Measurements from ENCODE around the gene ELL. TPM values are rescaled to one million over a fixed set of nuclear protein-coding genes. Genes with fewer than 3 reads are reported as not detected.

Gene ELL
- total and polyA plus RNA-seq, 9 of the 15 experiments (the other 6 are each of a cell fraction or from before 2014, with no cell fraction given): 0.24 to 22.5 (median 4.1) TPM

DNA sequence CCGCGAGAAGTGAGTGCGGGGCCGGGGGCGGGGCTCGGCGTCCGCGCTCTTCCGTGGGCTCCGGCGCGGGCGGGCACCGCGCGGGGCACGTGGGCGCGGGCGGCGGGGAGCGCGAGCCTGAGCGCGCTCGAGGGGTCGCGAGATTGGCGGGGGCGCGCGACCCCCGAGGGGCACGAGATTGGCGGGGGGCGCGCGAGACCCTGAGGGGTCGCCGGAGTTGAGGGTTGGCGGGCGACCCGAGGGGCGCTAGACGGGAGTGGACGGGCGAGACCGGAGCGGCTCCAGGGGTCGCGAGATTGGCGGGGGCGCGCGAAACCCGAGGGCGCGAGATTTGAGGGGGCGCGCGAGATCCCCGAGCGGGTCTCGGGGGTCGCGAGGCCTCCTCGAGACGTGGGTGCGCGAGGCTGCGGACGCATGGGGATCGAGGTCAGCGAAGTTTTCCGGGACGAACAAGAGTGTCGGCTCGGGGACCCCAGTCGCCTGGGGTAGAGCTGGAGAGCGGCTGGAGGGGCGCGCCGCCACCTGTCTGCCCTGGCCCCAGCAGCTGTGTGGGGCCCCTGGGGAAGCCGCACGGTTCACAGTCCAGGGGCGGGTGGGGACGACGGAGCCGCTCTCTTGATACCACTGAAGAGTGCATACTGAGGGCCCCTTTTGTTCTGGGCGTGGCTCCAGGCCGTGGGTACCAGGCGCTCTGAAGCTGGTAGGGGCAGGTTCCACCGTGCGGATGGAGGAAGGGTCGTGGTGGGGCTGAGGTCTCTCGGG is 102.0 kb downstream of the ELL start:
- peak; percentile 34 to 59 (median 54) for DNase-seq (ENCODE audit: extremely low read depth in 1 of 4, low spot score in 3 of 4)
- H3K79me2 ChIP-seq (ENCODE audit: control insufficient read depth, insufficient read depth, low read length): peaks cover 71% of the 10 kb centered on the region
- TF ChIP-seq RCOR1 (IDR thresholded peaks at IDR 0.05; ENCODE audit: borderline replicate concordance in 1 of 2, low read depth in 2 of 2, low read length in 2 of 2) (no peak), TEAD1 (CRISPR knock-in tag; IDR thresholded peaks at IDR 0.05) (0 out of 4 replicates have a peak, but pooled peaks of 1 of the 2 experiments have one; percentile 8), SIN3A (IDR thresholded peaks at IDR 0.05; ENCODE audit: borderline replicate concordance in 2 of 2, control insufficient read depth in 1 of 2, low read depth in 2 of 2, low read length in 2 of 2) (peak; percentile 26 to 32; a peak in 2 of 4 replicates), POLR2G (IDR thresholded peaks at IDR 0.05; ENCODE audit: low read depth, low read length) (peak; percentile 49; the same call in 1 of the 2 replicates), HDAC1 (IDR thresholded peaks at IDR 0.05) (peak in 1 of 2 experiments; percentile 23; a peak in 1 of 4 replicates), CHD2 (IDR thresholded peaks at IDR 0.05; ENCODE audit: low read depth, low read length) (peak; percentile 90)
- TF ChIP-seq, protein P1, sequence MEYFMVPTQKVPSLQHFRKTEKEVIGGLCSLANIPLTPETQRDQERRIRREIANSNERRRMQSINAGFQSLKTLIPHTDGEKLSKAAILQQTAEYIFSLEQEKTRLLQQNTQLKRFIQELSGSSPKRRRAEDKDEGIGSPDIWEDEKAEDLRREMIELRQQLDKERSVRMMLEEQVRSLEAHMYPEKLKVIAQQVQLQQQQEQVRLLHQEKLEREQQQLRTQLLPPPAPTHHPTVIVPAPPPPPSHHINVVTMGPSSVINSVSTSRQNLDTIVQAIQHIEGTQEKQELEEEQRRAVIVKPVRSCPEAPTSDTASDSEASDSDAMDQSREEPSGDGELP (CRISPR knock-in tag; IDR thresholded peaks at IDR 0.05; ENCODE audit: borderline replicate concordance): peak; percentile 78; the same call in 1 of the 2 replicates
- TF ChIP-seq, protein P2, sequence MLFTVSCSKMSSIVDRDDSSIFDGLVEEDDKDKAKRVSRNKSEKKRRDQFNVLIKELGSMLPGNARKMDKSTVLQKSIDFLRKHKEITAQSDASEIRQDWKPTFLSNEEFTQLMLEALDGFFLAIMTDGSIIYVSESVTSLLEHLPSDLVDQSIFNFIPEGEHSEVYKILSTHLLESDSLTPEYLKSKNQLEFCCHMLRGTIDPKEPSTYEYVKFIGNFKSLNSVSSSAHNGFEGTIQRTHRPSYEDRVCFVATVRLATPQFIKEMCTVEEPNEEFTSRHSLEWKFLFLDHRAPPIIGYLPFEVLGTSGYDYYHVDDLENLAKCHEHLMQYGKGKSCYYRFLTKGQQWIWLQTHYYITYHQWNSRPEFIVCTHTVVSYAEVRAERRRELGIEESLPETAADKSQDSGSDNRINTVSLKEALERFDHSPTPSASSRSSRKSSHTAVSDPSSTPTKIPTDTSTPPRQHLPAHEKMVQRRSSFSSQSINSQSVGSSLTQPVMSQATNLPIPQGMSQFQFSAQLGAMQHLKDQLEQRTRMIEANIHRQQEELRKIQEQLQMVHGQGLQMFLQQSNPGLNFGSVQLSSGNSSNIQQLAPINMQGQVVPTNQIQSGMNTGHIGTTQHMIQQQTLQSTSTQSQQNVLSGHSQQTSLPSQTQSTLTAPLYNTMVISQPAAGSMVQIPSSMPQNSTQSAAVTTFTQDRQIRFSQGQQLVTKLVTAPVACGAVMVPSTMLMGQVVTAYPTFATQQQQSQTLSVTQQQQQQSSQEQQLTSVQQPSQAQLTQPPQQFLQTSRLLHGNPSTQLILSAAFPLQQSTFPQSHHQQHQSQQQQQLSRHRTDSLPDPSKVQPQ (CRISPR knock-in tag; IDR thresholded peaks at IDR 0.05; ENCODE audit: borderline replicate concordance): no peak
- TF ChIP-seq, protein P3, sequence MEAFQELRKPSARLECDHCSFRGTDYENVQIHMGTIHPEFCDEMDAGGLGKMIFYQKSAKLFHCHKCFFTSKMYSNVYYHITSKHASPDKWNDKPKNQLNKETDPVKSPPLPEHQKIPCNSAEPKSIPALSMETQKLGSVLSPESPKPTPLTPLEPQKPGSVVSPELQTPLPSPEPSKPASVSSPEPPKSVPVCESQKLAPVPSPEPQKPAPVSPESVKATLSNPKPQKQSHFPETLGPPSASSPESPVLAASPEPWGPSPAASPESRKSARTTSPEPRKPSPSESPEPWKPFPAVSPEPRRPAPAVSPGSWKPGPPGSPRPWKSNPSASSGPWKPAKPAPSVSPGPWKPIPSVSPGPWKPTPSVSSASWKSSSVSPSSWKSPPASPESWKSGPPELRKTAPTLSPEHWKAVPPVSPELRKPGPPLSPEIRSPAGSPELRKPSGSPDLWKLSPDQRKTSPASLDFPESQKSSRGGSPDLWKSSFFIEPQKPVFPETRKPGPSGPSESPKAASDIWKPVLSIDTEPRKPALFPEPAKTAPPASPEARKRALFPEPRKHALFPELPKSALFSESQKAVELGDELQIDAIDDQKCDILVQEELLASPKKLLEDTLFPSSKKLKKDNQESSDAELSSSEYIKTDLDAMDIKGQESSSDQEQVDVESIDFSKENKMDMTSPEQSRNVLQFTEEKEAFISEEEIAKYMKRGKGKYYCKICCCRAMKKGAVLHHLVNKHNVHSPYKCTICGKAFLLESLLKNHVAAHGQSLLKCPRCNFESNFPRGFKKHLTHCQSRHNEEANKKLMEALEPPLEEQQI (IDR thresholded peaks at IDR 0.05): no peak

More for the DNA sequence above, 102.0 kb downstream of the ELL start:
- H3K27ac ChIP-seq (ENCODE audit: extremely low read depth, low read depth, low read length): peak overlapping the region; percentile 80
- no TSS peak for BruUV-seq (replicated peaks)
- ATAC-seq: no peak
- ChIA-PET POLR2A (interaction anchor here (0.6 to 11.1 kb wide), 15 partner anchors 10 to 255 kb away, joined by 3 to 244 read pairs (median 4); partner anchors contain the start of genes GDF15 and JUND), CTCF (ENCODE audit: low intra/inter-chr PET ratio) (interaction anchor here (1.4 kb wide), 1 partner anchor 31 kb away, joined by 5 read pairs; no protein-coding TSS in a partner anchor)
- peaks cover 47 to 96% of the 10 kb centered on the region in 2 experiments for H3K4me1 ChIP-seq (replicated peaks in 1 of 2; ENCODE audit: control insufficient read depth in 2 of 2, insufficient read depth in 2 of 2, low read length in 2 of 2)
- no peak for FAIRE-seq
- H3K9me1 ChIP-seq (ENCODE audit: control insufficient read depth, insufficient read depth, low read length): no peaks in the 10 kb centered on the region
- no peaks in the 10 kb centered on the region for H3K27me3 ChIP-seq (ENCODE audit: control insufficient read depth in 2 of 2, insufficient read depth in 2 of 2, low read length in 2 of 2)
- peaks cover 14% of the 10 kb centered on the region for H4K20me1 ChIP-seq (replicated peaks; ENCODE audit: control insufficient read depth, insufficient read depth, low read length)
- H3K9ac ChIP-seq (ENCODE audit: insufficient read depth in 1 of 2, low read depth in 2 of 2, low read length in 2 of 2): peak overlapping the region; percentile 85 to 95
- 2% methylated on average over 50 of the region's 97 CpGs for WGBS (ENCODE audit: insufficient coverage, low coverage, missing lambda C conversion rate)
- no peaks in the 10 kb centered on the region for H3K9me3 ChIP-seq (replicated peaks; ENCODE audit: control insufficient read depth, insufficient read depth, low read depth, low read length)
- intact Hi-C loops (cut with micrococcal nuclease): loop anchor here (5.0 kb wide), 1 partner anchor 218 kb away; the partner anchor contains the start of gene RAB3A
- H2AFZ ChIP-seq (ENCODE audit: low read depth, low read length): no peak overlapping the region
- in situ Hi-C loops (cut with MboI): loop anchor here (10.0 kb wide), 1 partner anchor 325 kb away; the partner anchor contains the start of gene MAST3
- H3K36me3 ChIP-seq (ENCODE audit: control insufficient read depth, insufficient read depth, low read length): peaks cover 31% of the 10 kb centered on the region; the same call in 2 of the 3 replicates
- H3K4me3 ChIP-seq: peak overlapping the region; percentile 60
- peak overlapping the region; percentile 82 for H3K4me2 ChIP-seq (ENCODE audit: insufficient read depth, low read length)
